Smooth muscle cell (in vitro differentiated cells): ENCODE data around the gene BCAT1. TPM values are rescaled to one million over a fixed set of nuclear protein-coding genes. Genes with fewer than 3 reads are reported as not detected.

Experiments used
- DNase-seq: peaks from one replicate; lab custom pipeline; 2025; ENCODE audit not compliant: unreplicated experiment; lab: John Stamatoyannopoulos, UW
- H2AFZ ChIP-seq: fragments of 200-600 bp; sonication (generic); 2 replicates; pipeline ENCODE4 v1.6.0; 2016; ENCODE audit warnings: antibody characterized with exemption, low read depth, mild to moderate bottlenecking
- H3F3A ChIP-seq: fragments of 200-600 bp; sonication (generic); 2 replicates; pipeline ENCODE4 v1.6.0; 2017; ENCODE audit warnings: antibody characterized with exemption, low read depth
- H3K27ac ChIP-seq: fragments of 200-600 bp; sonication (generic); 2 replicates; pipeline ENCODE4 v1.5.1; 2016; ENCODE audit warnings: low read depth, mild to moderate bottlenecking
- H3K27me3 ChIP-seq: fragments of 200-600 bp; sonication (generic); 2 replicates; pipeline ENCODE4 v1.6.1; 2016; ENCODE audit warnings: low read depth, mild to moderate bottlenecking
- H3K36me3 ChIP-seq: fragments of 200-600 bp; sonication (generic); 2 replicates; pipeline ENCODE4 v1.5.1; 2016; ENCODE audit warnings: low read depth
- H3K4me1 ChIP-seq: fragments of 200-600 bp; sonication (generic); 2 replicates; pipeline ENCODE4 v1.5.1; 2016; ENCODE audit warnings: low read depth
- H3K4me2 ChIP-seq: fragments of 200-600 bp; sonication (generic); 2 replicates; pipeline ENCODE4 v1.6.0; 2016; ENCODE audit warnings: mild to moderate bottlenecking
- H3K4me3 ChIP-seq: fragments of 200-600 bp; sonication (generic); 2 replicates; pipeline ENCODE4 v1.5.1; 2016; ENCODE audit warnings: mild to moderate bottlenecking
- H3K79me2 ChIP-seq: fragments of 200-600 bp; sonication (generic); 2 replicates; pipeline ENCODE4 v1.6.0; 2016; ENCODE audit warnings: low read depth, mild to moderate bottlenecking
- H3K9ac ChIP-seq: fragments of 200-600 bp; sonication (generic); 2 replicates; pipeline ENCODE4 v1.6.0; 2016; ENCODE audit warnings: low read depth
- H3K9me3 ChIP-seq: fragments of 200-600 bp; sonication (generic); replicated peaks from 2 replicates; pipeline ENCODE4 v1.5.1; 2016; ENCODE audit warnings: low read depth
- H4K20me1 ChIP-seq: fragments of 200-600 bp; sonication (generic); 2 replicates; pipeline ENCODE4 v1.6.0; 2016; ENCODE audit warnings: low read depth
- CTCF ChIP-seq: fragments of 200-600 bp; sonication (generic); IDR thresholded peaks from 2 replicates; pipeline ENCODE4 v1.5.1; 2017; ENCODE audit warnings: borderline replicate concordance, mild to moderate bottlenecking, antibody characterized with exemption; ENCODE audit not compliant: insufficient read depth, poor library complexity, severe bottlenecking
- WGBS: methylation state at CpG from one replicate; pipeline ENCODE4 v1.1.7; 2016; ENCODE audit warnings: low lambda C conversion rate; 5-methylcytosine and 5-hydroxymethylcytosine counted together
- polyA plus RNA-seq: library from polyadenylated mRNA; unstranded; fragments of >200 nt; fragmentation: Nextera tagmentation; extraction: Ambion mirVana; gene quantifications from 2 replicates; pipeline ENCODE4 v1.2.1, GENCODE V29; 2016
- total RNA-seq: library from RNA; depleted of rRNA; stranded (reverse); fragments of >200 nt; gene quantifications from 2 replicates; pipeline ENCODE4 v1.2.3, GENCODE V29; 2014

BCAT1 gene
- total and polyA plus RNA-seq, 2 experiments from 2014 or later, result 78.2 to 174 TPM

- no peak overlapping the region for H3K9ac ChIP-seq
- no peak for TF ChIP-seq CTCF
- H3K27me3 ChIP-seq, result no peaks in the 10 kb centered on the region
- no peaks in the 10 kb centered on the region for H3K4me1 ChIP-seq
- no peaks in the 10 kb centered on the region for H3K9me3 ChIP-seq
- no peaks in the 10 kb centered on the region for H3K36me3 ChIP-seq
- H3K4me3 ChIP-seq, result no peak overlapping the region
- WGBS, result 87% methylated on average over 2 of the region's 2 CpGs
- H3K4me2 ChIP-seq, result no peak overlapping the region
- H3K79me2 ChIP-seq, result no peaks in the 10 kb centered on the region
- no peaks in the 10 kb centered on the region for H3F3A ChIP-seq
- H3K27ac ChIP-seq, result no peak overlapping the region
- no peak for DNase-seq
- H4K20me1 ChIP-seq, result no peaks in the 10 kb centered on the region
- no peak overlapping the region for H2AFZ ChIP-seq
Measured at GRCh38 chr12:24797901-24798300, 151.0 kb downstream of the BCAT1 start.

GRCh38 chr12:24796876-24797275 lies 152.0 kb downstream of the BCAT1 start:
- no peaks in the 10 kb centered on the region for H3K79me2 ChIP-seq
- H4K20me1 ChIP-seq, result no peaks in the 10 kb centered on the region
- 59% methylated on average over 5 of the region's 5 CpGs for WGBS
- H3K36me3 ChIP-seq, result no peaks in the 10 kb centered on the region
- no peak overlapping the region for H3K4me3 ChIP-seq
- no peak overlapping the region for H2AFZ ChIP-seq
- TF ChIP-seq CTCF, result no peak
- no peak for DNase-seq
- no peak overlapping the region for H3K9ac ChIP-seq
- no peaks in the 10 kb centered on the region for H3K4me1 ChIP-seq
- no peaks in the 10 kb centered on the region for H3F3A ChIP-seq
- no peaks in the 10 kb centered on the region for H3K9me3 ChIP-seq
- H3K27me3 ChIP-seq, result no peaks in the 10 kb centered on the region
- H3K4me2 ChIP-seq, result no peak overlapping the region
- no peak overlapping the region for H3K27ac ChIP-seq

GRCh38 chr12:24795699-24796347 lies 153.1 kb downstream of the BCAT1 start:
- Histone ChIP-seq H3K36me3 (no peaks in the 10 kb centered on the region), H3K27ac (no peak overlapping the region), H3K9ac (no peak overlapping the region), H3K9me3 (no peaks in the 10 kb centered on the region), H3K4me3 (no peak overlapping the region), H3K4me1 (no peaks in the 10 kb centered on the region), H3K4me2 (no peak overlapping the region), H3F3A (no peaks in the 10 kb centered on the region), H3K79me2 (no peaks in the 10 kb centered on the region), H2AFZ (no peak overlapping the region), H3K27me3 (no peaks in the 10 kb centered on the region), H4K20me1 (no peaks in the 10 kb centered on the region)
- WGBS, result 91% methylated on average over 4 of the region's 4 CpGs
- DNase-seq, result no peak
- TF ChIP-seq CTCF, result no peak

GRCh38 chr12:24791622-24792021 lies 157.3 kb downstream of the BCAT1 start:
- Histone ChIP-seq H3F3A (no peaks in the 10 kb centered on the region), H3K27me3 (no peaks in the 10 kb centered on the region), H3K4me2 (no peak overlapping the region), H4K20me1 (no peaks in the 10 kb centered on the region), H3K9me3 (no peaks in the 10 kb centered on the region), H3K4me3 (no peak overlapping the region), H2AFZ (no peak overlapping the region), H3K79me2 (no peaks in the 10 kb centered on the region), H3K9ac (no peak overlapping the region), H3K27ac (no peak overlapping the region), H3K36me3 (no peaks in the 10 kb centered on the region), H3K4me1 (no peaks in the 10 kb centered on the region)
- DNase-seq, result no peak
- TF ChIP-seq CTCF, result no peak
- 79% methylated on average over 2 of the region's 2 CpGs for WGBS
